Activated T-cell treated with anti-CD3 and anti-CD28 coated beads for 24 hours (primary cell): Measurements from ENCODE around the gene CORIN.

Source experiments
- DNase-seq: peaks from one replicate; pipeline ENCODE4 v3.0.0-alpha.2; 2020; ENCODE audit warnings: low read depth

The CORIN gene

GRCh38 chr4:47835494-47835893, 2.4 kb downstream of the CORIN start:
- DNase-seq: no peak

- DNase-seq: no peak
These were observed 6.7 kb downstream of the CORIN start for GRCh38 chr4:47831026-47831679.

DNA sequence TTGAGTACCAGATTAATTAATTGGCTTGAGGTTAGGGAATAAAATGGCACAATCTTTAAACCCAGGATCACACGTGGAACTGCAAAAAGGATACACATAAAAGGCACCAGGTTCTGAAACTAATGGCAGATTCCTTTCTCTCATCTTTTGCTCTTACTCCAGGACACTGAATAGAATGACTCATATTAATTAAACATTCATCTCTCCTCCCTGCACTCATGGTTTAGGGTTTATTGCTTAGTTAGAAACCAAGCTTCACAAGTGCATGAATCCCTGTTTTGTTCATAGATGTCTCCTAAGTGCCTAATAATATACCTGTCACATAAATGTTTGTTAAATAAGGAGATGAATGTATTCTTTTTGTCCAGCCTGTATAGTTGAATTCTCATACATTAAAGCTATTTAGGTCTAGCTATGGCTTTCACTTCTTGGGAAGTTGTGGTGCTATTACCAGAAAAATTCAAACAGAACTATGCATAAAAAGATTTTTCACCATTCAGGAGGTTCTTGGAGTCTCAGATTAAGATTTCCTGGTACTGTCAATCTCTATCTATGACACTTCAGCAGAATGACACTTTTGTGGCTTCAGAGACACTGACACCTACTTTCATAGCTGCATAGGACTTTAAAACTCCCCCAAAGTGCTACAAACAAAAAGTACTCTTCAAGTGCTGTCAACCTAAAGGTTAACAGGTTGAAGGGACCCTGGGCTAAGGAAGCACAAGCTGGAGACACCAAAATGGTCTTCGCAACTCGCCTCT, 7.4 kb downstream of the CORIN start:
- no peak for DNase-seq

DNA sequence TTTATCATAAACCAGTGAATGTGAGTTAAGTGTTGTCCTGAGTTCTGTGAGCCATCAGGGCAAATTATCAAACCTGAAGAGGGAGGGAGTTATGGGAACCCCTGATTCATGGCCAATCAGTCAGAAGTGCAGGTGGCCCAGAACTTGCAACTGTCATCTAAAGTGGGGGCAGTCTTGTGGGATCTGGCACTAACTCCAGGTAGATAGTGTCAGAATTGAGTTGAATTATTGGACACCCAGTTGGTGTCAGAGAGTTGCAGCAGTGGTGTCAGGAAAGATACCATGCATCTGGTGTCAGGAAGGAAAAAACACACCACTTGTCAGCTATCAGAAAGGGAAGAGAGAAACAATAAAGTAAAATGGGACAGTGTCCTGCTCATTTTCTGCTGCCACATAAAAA, 8.4 kb downstream of the CORIN start:
- DNase-seq: no peak

GRCh38 chr4:47827343-47828047, 10.4 kb downstream of the CORIN start:
- no peak for DNase-seq

- DNase-seq: no peak
These were observed 13.0 kb downstream of the CORIN start for GRCh38 chr4:47824840-47825239.

DNA sequence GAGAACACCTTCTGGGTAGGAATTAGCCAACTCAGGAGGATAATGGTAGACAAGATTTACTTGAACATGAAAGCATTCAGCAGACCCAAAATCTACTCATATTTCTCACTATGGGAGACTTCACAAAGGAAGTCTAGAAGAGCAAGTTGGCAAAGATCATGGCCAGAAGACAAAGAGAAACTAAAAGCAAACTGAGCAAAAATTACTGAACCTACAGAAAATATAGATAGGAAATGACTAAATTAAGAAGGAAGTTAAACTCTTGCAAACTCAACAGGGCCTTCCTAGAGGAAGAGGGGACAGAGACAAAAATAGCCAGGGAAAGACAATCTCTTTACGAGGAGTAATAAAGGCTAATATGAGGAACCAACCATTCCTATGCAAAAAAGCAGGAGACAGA, 18.7 kb downstream of the CORIN start:
- no peak for DNase-seq

GRCh38 chr4:47817275-47817674, 20.6 kb downstream of the CORIN start:
- no peak for DNase-seq

DNA sequence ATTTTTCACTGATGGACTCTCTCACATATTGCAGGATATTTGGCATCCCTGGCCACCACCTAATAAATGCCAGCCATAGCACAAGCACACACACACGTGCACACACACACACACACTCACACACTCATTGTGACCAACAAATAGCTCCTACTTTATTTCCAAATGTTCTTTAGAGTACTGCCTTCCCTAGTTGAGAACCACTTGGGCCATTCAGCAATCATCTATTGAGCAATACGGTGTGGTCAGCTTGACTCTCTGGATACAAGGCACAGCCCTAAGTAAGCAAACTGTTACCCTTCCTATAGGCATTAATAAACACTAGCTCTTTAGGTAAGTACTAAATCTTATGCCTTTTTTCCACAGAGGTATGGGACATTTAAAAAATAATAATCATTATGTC, 21.1 kb downstream of the CORIN start:
- DNase-seq: no peak

DNA sequence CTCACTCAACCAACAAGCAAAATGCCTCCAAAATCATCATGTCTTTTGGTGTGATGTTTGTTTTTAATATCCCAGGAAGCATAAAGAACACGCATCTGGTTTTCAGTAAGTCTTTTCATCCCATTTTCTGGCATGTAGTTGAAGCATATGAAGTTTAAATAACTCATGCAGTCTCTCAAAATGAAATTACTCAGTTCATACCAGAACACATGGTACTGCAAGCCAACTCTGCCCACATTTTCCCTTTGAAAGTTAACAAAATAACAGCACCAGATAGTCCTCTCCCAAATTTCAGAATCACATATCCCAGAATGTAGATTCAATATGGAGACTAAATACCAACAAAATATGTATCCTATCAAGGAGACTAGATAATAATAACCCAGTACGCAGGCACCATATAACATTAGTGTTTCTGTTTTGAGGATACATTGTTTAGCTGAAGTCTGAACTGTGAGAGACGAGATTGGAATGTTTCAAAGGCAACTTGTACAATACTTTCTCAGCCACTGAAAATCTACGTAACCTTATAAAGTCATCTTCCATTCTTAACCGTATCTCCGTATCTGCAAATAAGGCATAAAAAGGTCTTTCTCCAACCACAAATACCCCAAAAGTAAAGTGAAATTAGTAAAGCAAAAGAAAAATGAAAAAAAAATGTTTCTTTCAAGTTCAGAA, 23.1 kb downstream of the CORIN start:
- DNase-seq: no peak

- no peak for DNase-seq
These were observed 28.1 kb downstream of the CORIN start for GRCh38 chr4:47809654-47810203.

DNA sequence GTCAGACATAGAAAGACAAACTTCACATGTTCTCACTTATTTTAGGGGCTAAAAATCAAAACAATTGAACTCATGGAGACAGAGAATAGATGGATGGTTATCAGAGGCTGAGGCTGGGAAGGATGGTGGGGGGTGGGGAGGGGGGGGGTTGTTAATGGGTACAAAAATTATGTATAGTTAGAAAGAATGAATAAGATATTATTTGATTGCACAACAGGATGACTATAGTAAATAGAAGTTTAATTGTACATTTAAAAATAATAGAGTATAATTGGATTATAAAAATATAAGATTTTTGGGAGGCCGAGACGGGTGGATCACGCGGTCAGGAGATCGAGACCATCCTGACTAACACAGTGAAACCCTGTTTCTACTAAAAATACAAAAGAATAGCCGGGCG, 33.3 kb downstream of the CORIN start:
- DNase-seq: no peak

DNA sequence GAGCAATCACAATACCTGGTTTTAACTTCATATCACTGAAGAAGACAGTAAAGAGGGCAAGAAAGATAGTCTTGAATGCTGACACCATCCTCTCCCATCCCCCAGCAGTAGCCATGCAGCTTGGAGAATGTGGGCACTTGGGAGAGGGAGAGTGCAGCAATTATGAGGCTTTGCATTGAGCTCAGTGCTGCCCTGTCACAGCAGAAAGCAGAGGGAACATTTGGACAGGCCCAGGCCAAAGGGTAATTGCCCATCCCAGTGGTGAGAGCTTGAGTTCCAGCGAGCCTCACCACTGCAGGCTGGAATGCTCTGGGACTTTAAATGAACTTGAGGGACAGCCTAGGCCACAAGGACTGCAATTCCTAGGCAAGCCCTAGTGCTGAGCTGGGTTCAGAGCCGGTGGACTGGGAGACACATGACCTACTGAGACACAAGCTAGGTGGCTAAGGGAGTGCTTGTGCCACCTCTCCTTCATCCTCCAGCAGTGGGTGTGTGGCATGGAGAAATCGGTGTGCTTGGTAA, 36.3 kb downstream of the CORIN start:
- no peak for DNase-seq

DNA sequence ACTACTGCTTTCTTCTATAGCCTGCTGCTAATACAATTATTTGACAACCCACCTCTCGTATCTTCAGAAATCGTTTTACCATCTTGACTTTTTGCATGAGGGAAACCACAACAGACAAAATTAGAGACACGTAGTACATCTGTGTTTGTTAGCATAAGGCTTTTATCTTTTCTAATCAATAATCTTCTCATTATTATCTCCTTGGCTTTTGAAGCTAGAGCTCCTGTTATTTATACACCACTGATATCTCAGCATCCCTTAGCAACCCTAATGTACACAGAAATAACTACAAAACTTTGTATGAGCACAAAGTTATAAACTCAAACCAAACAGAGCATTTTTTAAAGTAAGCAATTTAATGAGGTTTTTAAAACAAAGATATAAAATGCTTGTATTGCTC, 39.7 kb downstream of the CORIN start:
- DNase-seq: no peak

DNA sequence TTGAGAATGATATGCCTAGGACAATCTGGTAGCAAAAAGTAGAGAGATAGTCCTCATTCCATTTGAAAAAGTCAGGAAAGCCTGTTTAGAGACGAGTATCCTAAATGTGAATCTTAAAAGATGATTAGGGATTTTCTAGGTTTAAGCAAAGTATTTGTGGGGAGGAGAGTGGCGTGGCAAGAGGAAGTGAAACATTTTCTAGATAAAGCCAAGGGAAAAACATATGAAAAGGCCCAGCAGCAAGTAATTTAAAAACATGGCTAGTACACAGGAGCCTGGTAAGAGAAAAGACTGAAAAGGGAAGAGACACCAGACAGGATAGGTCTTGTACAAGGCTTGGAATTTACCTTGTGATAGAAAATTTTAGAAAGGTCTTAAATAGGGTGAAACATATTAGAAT, 45.9 kb downstream of the CORIN start:
- no peak for DNase-seq

GRCh38 chr4:47790105-47790504, 47.8 kb downstream of the CORIN start:
- DNase-seq: no peak

DNA sequence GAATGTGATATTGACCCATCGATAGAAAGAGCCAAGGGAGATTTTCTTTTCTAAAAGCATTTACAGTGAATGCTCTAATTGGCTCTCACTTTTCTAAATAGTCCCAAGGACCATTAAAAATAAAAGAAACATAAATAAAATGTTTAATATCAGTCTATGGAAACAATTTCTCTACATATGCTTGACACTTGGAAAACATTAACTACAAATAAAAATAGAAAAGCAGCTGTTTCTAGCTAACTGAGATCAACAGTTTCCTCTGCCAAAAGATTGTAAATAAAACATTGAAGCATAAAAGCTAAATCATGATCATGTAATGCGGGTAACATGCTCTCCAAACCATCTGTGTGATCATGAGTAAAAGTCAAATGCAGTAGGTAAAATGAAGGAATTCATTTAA, 49.7 kb downstream of the CORIN start:
- DNase-seq: no peak

- no peak for DNase-seq
These were observed 50.9 kb downstream of the CORIN start for GRCh38 chr4:47786958-47787370.

DNA sequence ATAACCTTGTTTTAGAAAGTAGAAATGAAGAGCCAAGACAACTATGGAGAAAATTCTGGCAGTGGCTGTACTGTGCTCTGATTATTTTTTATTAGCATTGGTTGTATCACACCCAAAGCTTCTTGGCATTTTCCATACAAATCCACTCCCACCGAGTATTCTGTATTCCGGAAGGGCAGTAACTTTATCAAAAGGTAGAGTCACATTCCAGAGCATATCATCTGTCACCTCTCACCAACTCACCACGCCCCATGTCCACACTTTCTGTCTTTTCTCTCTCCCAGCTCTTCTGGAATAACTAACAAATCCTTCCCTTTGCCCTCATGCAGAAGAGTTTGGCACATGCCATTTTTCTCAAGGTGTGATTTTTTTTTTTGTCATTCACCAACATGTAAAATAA, 52.7 kb downstream of the CORIN start:
- DNase-seq: no peak

GRCh38 chr4:47784222-47784621, 53.6 kb downstream of the CORIN start:
- DNase-seq: no peak

DNA sequence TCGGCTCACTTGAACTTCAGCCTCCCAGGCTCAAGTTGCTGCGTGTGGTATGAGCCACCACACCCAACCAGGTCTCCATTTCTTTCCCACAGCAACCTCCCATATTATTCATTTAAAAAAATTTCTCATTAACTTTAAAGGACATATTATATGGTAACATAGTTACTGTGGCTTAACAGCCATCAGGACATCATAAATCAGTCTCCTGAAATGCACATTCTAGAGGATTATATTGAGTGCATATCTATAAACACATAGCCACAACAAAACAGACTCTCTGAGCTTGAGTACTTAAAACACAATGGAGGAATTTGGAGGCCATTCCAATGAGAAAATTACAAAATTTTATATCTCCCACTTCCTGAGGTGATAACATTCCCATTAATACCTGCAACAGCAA, 61.5 kb downstream of the CORIN start:
- no peak for DNase-seq

GRCh38 chr4:47774079-47774478, 63.8 kb downstream of the CORIN start:
- DNase-seq: no peak
